Measurements from ENCODE around the gene PLXDC2.
"Not testable (repeated sequence)": the region's sequence is repeated elsewhere in the genome, so short reads cannot be mapped to it uniquely, and the experiment has no call there.

Gene PLXDC2

DNA sequence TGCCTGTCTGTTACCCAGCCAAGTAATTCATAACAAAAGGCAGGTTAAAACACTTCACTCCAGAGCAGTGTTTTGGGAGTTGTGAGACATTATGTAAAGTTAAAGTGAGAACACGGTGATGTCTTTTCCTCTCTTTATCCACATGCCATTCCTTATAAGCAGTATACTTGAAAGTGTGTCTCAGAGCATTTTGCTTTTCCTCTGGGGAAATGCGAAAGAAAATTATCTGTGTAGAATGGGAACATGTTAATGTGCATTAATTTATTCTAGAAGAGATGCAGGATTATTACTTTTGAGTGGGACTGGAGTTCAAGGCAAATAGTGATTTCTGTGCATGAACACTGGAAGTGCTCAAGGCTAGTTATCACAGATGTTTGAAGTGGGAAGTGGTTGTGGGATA is 170.4 kb downstream of the PLXDC2 start:
- no peak overlapping the region for H3K4me3 ChIP-seq
- H3K27ac ChIP-seq, result peak overlapping the region in 1 of 2 donors; percentile 26
- DNase-seq (ENCODE audit: low spot score), result no peak
- TF ChIP-seq, protein P1, sequence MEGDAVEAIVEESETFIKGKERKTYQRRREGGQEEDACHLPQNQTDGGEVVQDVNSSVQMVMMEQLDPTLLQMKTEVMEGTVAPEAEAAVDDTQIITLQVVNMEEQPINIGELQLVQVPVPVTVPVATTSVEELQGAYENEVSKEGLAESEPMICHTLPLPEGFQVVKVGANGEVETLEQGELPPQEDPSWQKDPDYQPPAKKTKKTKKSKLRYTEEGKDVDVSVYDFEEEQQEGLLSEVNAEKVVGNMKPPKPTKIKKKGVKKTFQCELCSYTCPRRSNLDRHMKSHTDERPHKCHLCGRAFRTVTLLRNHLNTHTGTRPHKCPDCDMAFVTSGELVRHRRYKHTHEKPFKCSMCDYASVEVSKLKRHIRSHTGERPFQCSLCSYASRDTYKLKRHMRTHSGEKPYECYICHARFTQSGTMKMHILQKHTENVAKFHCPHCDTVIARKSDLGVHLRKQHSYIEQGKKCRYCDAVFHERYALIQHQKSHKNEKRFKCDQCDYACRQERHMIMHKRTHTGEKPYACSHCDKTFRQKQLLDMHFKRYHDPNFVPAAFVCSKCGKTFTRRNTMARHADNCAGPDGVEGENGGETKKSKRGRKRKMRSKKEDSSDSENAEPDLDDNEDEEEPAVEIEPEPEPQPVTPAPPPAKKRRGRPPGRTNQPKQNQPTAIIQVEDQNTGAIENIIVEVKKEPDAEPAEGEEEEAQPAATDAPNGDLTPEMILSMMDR (IDR thresholded peaks at IDR 0.05), result no peak

DNA sequence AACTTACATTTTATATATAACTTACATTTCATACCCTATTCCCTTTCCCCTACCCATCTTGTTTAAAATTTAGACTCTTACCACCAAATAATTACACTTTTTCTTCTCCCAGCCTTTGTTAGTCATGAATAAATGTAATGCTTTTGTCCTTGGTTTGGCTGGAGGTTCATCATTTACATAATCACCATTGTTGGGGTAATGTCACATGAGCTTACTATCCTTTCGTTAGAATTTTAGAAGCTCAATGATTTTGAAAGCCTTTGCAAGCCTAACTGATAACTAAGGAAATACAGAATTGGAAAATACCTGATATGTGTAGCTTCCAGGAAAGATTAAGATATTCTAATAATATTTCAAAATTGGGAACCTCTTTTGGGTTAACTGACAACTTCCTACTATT is 171.7 kb downstream of the PLXDC2 start:
- Histone ChIP-seq H3K27ac (no peak overlapping the region), H3K4me3 (no peak overlapping the region)
- TF ChIP-seq, protein P1 (IDR thresholded peaks at IDR 0.05), result no peak
- no peak for DNase-seq (ENCODE audit: low spot score)

- DNase-seq (ENCODE audit: low spot score), result no peak
- no peak overlapping the region for H3K27ac ChIP-seq
These were observed 177.6 kb downstream of the PLXDC2 start for GRCh38 chr10:19993714-19994315.

GRCh38 chr10:19998482-19998881 is 182.2 kb downstream of the PLXDC2 start:
- DNase-seq (ENCODE audit: low spot score), result no peak
- TF ChIP-seq, protein P1 (IDR thresholded peaks at IDR 0.05), result no peak
- Histone ChIP-seq H3K4me3 (no peak overlapping the region), H3K27ac (no peak overlapping the region)

More at GRCh38 chr10:19993714-19994315, 177.6 kb downstream of the PLXDC2 start:
- H3K4me3 ChIP-seq, result no peak overlapping the region
- TF ChIP-seq, protein P1 (IDR thresholded peaks at IDR 0.05), result no peak

GRCh38 chr10:19999431-19999830 is 183.2 kb downstream of the PLXDC2 start:
- Histone ChIP-seq H3K27ac (no peak overlapping the region), H3K4me3 (no peak overlapping the region)
- no peak for DNase-seq (ENCODE audit: low spot score)
- TF ChIP-seq, protein P1 (IDR thresholded peaks at IDR 0.05), result no peak

- H3K27ac ChIP-seq; H3K4me3 ChIP-seq; DNase-seq (ENCODE audit: low spot score): not testable (repeated sequence)
These were observed 185.8 kb downstream of the PLXDC2 start for GRCh38 chr10:20002026-20002425.

GRCh38 chr10:20002657-20003056 is 186.4 kb downstream of the PLXDC2 start:
- no peak for DNase-seq (ENCODE audit: low spot score)
- no peak overlapping the region for H3K4me3 ChIP-seq
- H3K27ac ChIP-seq, result peak overlapping the region in 1 of 2 donors; percentile 84
- TF ChIP-seq, protein P1 (IDR thresholded peaks at IDR 0.05), result no peak
